Hepatocyte (in vitro differentiated cells): ENCODE measurements around the gene SORL1.

ENCODE experiments used
- CTCF ChIP-seq: fragments of 200-600 bp; sonication (generic); IDR thresholded peaks from 2 replicates; pipeline ENCODE4 v1.5.1; 2016; ENCODE audit warnings: antibody characterized with exemption, mild to moderate bottlenecking; ENCODE audit not compliant: poor library complexity
- EZH2 ChIP-seq: fragments of 200-600 bp; sonication (generic); IDR thresholded peaks from 2 replicates; pipeline ENCODE4 v1.6.1; 2016; ENCODE audit warnings: antibody characterized with exemption, mild to moderate bottlenecking, borderline replicate concordance
- EZH2phosphoT487 ChIP-seq: fragments of 200-600 bp; sonication (generic); IDR thresholded peaks from one replicate; pipeline ENCODE4 v1.6.1; 2018; ENCODE audit warnings: antibody characterized with exemption, mild to moderate bottlenecking, low read depth, moderate library complexity; ENCODE audit not compliant: unreplicated experiment, severe bottlenecking

DNA sequence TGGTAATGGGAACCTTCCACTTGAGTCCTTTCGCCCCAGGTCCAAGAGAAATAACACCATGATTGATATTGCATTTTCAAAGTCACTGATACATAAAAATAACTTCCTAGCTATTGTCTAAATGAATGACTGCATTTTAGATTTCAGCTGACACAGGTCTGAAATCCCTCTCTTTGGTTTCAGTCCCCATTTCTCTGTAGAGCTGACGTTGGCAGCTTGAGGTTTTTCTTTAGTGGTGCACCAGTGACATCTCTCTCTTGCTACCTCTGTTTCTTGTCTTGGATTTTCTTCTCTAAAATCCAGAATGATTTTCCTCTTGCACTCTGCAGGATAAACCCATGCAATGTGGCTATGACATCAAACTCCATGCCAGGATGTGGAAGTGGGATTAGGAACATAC is 31.7 kb upstream of the SORL1 start:
- TF ChIP-seq CTCF (no peak), EZH2 (no peak), EZH2phosphoT487 (no peak)
